AG09319 (cell line): ENCODE data around the gene SLC29A1.

ENCODE experiments used
- DNase-seq: peaks from one replicate; pipeline ENCODE4 v3.0.0-alpha.2; 2010; ENCODE audit warnings: low read depth; ENCODE audit errors: extremely low read depth
- TF ChIP-seq, protein P1 (sequence below): IDR thresholded peaks from 2 replicates; pipeline ENCODE4 v1.5.1; 2011; ENCODE audit warnings: low read depth, mild to moderate bottlenecking, inconsistent platforms, low read length, moderate library complexity

Gene SLC29A1

DNA sequence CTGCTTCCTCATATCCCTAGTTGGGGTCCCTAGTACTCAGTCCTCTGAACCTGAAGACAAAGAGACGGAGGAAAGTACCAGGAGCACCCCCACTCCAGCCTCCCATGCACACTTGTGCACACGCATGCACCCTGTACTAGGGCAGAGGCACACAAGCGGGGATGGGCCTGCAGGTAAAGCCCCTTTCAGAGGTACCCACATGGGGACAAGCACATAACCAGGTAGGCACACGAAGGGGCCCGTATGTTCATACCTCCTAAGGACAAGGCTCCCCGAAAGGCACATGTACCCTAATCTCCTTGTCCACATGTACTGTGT is 48.0 kb downstream of the SLC29A1 start:
- DNase-seq = no peak
- TF ChIP-seq, protein P1, sequence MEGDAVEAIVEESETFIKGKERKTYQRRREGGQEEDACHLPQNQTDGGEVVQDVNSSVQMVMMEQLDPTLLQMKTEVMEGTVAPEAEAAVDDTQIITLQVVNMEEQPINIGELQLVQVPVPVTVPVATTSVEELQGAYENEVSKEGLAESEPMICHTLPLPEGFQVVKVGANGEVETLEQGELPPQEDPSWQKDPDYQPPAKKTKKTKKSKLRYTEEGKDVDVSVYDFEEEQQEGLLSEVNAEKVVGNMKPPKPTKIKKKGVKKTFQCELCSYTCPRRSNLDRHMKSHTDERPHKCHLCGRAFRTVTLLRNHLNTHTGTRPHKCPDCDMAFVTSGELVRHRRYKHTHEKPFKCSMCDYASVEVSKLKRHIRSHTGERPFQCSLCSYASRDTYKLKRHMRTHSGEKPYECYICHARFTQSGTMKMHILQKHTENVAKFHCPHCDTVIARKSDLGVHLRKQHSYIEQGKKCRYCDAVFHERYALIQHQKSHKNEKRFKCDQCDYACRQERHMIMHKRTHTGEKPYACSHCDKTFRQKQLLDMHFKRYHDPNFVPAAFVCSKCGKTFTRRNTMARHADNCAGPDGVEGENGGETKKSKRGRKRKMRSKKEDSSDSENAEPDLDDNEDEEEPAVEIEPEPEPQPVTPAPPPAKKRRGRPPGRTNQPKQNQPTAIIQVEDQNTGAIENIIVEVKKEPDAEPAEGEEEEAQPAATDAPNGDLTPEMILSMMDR = no peak

DNA sequence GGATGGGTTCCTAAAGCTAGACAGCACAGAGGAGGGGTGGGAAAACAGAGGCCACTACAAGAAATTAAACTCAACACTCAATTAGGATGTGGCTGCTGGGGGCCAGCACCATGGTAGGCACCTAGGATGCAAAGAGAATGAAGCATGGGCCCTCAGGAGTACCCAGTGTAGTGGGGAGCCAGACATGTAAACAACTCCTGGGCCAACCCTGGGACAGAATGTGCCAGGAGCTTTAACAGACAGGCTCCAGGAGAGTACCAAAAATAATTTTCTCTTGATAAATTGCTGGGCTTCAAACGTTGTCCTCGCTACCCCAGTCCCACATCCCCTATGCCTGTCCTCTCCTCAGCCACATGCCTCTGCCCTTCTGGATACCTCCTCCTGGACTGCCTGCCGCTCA is 48.5 kb downstream of the SLC29A1 start:
- DNase-seq = no peak
- TF ChIP-seq, protein P1 = no peak

DNA sequence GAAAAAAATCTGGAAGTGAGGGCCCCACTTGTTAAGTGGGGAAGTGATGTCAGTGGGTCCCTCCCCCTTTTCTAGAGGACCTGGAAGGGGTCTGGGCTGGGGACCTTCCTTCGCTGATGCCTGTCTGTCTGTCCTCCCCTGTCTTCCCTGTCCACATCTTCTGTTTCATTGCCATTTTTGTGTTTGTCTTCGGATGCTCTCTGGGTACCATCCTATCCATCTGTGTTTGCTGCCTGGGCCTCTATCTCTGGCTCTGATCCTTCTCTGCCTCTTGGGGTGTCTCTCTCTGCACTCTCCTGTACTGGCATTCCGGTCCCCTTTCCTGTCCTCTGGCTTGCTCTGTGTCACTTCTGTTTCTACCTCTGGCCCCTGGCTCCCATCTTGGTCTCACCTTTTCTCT is 49.1 kb downstream of the SLC29A1 start:
- DNase-seq = no peak
- TF ChIP-seq, protein P1 = no peak

DNA sequence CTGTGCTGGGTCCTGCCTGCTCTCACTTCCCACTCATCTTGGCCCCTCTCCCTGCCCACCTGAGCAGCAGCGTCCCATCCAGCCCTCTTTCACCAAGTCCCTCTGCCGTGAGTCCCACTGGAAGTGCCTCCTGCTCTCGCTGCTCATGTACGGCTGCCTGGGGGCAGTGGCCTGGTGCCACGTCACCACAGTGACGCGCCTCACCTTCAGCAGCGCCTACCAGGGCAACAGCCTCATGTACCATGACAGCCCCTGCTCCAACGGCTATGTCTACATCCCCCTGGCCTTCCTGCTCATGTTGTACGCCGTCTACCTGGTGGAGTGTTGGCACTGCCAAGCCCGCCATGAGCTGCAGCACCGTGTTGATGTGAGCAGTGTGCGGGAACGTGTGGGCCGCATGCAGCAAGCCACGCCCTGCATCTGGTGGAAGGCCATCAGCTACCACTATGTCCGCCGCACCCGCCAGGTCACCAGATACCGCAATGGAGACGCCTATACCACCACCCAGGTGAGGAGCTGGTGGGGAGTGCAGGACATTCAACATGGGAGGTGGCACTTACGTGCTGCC is 49.7 kb downstream of the SLC29A1 start:
- TF ChIP-seq, protein P1 = no peak
- DNase-seq = no peak

DNA sequence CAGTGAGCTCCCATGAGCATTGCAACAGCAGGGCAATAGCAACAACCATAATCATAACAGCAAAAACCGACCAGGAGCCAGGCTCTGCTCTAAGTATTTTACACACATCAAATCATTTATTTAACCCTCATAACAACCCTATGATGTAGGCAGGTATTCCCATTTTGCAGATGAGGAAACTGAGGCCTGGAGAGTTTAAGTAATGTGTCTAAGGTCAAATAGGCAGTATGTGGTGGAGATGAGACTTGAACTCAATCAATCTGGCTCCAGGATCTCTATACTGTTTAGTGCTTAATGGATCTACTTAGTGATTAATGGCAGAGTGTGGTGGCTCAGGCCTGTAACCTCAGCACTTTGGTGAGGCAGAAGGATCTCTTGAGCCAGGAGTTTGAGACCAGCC is 50.2 kb downstream of the SLC29A1 start:
- no peak for DNase-seq
- TF ChIP-seq, protein P1 = no peak

DNA sequence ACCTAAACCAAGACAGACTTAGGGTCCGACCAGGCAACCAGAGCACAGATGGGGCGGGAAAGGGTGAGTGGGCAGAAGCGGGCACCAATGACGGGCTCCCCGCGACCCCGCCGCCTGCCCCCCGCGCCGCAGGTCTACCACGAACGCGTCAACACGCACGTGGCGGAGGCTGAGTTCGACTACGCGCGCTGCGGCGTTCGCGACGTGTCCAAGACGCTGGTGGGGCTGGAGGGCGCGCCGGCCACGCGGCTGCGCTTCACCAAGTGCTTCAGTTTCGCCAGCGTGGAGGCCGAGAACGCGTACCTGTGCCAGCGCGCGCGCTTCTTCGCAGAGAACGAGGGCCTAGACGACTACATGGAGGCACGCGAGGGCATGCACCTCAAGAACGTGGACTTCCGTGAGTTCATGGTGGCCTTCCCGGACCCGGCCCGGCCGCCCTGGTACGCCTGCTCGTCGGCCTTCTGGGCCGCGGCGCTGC is 51.9 kb downstream of the SLC29A1 start:
- DNase-seq = no peak
- TF ChIP-seq, protein P1 = no peak

DNA sequence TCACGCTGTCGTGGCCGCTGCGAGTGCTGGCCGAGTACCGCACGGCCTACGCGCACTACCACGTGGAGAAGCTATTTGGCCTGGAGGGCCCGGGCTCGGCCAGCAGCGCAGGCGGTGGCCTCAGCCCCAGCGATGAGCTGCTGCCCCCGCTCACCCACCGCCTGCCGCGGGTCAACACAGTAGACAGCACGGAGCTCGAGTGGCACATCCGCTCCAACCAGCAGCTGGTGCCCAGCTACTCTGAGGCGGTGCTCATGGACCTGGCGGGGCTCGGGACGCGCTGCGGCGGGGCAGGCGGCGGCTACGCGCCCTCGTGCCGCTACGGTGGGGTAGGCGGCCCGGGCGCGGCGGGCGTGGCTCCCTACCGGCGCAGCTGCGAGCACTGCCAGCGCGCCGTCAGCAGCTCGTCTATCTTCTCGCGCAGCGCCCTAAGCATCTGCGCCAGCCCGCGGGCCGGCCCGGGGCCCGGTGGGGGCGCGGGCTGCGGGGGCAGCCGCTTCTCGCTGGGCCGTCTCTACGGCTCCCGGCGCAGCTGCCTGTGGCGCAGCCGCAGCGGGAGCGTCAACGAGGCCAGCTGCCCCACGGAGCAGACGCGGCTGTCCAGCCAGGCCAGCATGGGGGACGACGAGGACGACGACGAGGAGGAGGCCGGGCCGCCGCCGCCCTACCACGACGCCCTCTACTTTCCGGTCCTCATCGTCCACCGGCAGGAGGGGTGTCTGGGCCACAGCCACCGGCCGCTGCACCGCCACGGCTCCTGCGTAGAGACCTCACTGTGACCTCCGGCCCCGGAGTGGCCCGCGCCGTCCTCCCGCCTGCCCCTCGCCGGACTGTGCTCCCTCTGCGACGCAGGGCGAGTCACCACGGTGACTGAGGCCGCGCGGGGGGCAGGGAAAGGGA is 52.6 kb downstream of the SLC29A1 start:
- TF ChIP-seq, protein P1 = no peak
- DNase-seq = no peak
